ENCODE measurements around the gene PPEF1. TPM values are rescaled to one million over a fixed set of nuclear protein-coding genes. Genes with fewer than 3 reads are reported as not detected.

Gene PPEF1
- total RNA-seq, 4 donors from 2014 or later = 0.62 to 1.0 TPM; not detected in 2

- no peak for TF ChIP-seq POLR2A (IDR thresholded peaks at IDR 0.05)
- TF ChIP-seq CTCF (IDR thresholded peaks at IDR 0.05) = no peak
- H3K4me3 ChIP-seq (ENCODE audit: low read depth, poor library complexity, severe bottlenecking) = no peak overlapping the region
- no peak for DNase-seq (ENCODE audit: low spot score in 2 of 2)
- intact Hi-C loops (cut with DNase I; ENCODE audit: low total_unique reads) = no loop called here
- WGBS, 2 donors = 78 to 93% methylated on average over 2 to 3 of the region's 3 CpGs
Observed at GRCh38 chrX:18696653-18697052, 10.8 kb upstream of the PPEF1 start.

DNA sequence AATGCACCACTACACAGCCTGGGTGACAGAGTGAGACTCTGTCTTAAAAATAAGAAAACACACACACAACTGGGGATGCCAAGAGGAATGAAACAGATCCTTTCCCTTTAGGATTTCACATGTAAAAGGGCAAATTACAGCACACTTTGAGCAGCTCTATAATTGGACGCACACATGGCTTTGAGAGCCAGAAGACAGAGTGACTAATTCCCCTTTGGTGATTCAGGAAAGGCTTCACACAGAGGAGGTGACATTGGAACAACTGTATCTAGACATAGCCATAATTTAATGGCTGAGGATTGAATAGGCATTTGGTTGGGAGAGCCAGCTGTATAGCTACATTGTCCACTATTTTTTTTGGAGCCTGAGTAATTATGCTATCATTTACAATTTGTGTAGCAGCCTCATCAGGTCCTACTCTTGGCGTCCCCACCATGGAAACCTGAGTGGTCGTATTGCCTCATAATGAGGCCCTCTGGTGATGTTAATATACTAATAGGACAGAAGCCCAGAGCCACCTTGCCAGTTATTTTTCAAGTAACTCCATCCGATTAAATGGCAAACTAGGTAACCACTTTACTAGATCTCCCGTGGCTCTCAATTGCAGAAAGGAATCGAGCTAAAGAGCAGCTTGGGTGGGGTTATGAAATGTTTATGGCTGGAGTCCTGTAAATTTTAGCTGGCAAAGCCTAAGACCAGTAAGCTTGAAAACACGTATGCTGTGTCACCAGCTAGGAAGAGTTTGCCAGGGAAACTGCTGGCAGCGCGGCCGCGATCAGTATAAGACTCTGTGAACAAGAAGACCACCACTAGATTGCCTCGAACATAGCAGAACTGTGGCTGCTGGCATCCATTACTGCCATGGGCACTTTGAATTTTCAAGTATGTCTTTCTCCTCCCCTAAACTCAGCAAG, 8.5 kb upstream of the PPEF1 start:
- no peak for DNase-seq (ENCODE audit: low spot score in 2 of 2)
- no peak overlapping the region for H3K4me3 ChIP-seq (ENCODE audit: low read depth, poor library complexity, severe bottlenecking)
- intact Hi-C loops (cut with DNase I; ENCODE audit: low total_unique reads) = no loop called here
- TF ChIP-seq CTCF (IDR thresholded peaks at IDR 0.05) = no peak
- TF ChIP-seq POLR2A (IDR thresholded peaks at IDR 0.05) = no peak
- WGBS, 2 donors = 56 to 70% methylated on average over 12 of the region's 12 CpGs

- intact Hi-C loops (cut with DNase I; ENCODE audit: low total_unique reads) = no loop called here
- no peak overlapping the region for H3K4me3 ChIP-seq (ENCODE audit: low read depth, poor library complexity, severe bottlenecking)
- no peak for DNase-seq (ENCODE audit: low spot score in 2 of 2)
- 67 to 76% methylated on average over 5 of the region's 5 CpGs for WGBS, 2 donors
- no peak for TF ChIP-seq CTCF (IDR thresholded peaks at IDR 0.05)
- TF ChIP-seq POLR2A (IDR thresholded peaks at IDR 0.05) = no peak
Observed at GRCh38 chrX:18701621-18702361, 5.7 kb upstream of the PPEF1 start.

DNA sequence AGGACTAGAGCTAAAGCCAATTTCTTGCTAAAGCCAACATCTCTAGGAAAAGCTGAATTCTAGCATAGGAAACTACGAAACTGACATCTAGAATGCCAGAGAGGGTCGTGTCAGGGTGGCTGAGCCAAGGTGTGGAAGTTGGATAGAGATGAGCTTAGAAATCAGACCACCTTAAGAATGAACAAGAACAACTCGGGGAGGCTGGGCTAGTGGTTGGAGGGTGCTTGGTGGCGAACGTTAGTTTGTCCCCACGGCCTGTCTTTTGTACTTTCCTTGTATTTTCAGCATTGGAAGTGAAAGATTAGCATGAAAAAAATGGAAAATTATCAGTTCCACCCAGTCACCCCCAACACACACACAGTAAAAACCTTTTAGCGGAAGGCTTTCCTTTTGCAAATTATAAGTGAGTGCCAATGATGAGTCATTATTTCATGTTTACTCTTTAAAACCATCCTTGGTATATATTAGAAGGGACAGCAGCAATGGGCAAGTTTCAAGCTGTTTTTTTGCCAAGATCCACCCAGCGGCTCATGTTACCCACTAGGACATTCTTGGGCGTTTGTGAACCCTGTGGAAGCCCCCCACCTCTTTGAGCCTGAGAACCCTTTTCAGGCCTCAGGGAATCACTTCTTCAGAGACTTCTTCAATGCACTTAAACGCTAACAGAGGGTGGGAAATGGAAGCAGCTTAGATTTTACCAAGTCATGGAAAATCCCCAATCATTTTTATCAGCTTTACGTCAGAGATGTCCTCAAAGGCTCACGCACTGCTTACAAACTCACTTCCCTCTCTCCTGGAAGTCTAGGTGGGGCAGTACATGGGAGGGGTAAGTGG, 4.9 kb upstream of the PPEF1 start:
- no peak overlapping the region for H3K4me3 ChIP-seq (ENCODE audit: low read depth, poor library complexity, severe bottlenecking)
- no peak for TF ChIP-seq CTCF (IDR thresholded peaks at IDR 0.05)
- no peak for TF ChIP-seq POLR2A (IDR thresholded peaks at IDR 0.05)
- WGBS, 2 donors = 41 to 56% methylated on average over 12 of the region's 12 CpGs
- intact Hi-C loops (cut with DNase I; ENCODE audit: low total_unique reads) = no loop called here
- DNase-seq (ENCODE audit: low spot score in 2 of 2) = no peak

- intact Hi-C loops (cut with DNase I; ENCODE audit: low total_unique reads) = no loop called here
- H3K4me3 ChIP-seq (ENCODE audit: low read depth, poor library complexity, severe bottlenecking) = no peak overlapping the region
- 91 to 92% methylated on average over 3 of the region's 3 CpGs for WGBS, 2 donors
- no peak for DNase-seq (ENCODE audit: low spot score in 2 of 2)
- no peak for TF ChIP-seq POLR2A (IDR thresholded peaks at IDR 0.05)
- TF ChIP-seq CTCF (IDR thresholded peaks at IDR 0.05) = no peak
Observed at GRCh38 chrX:18709833-18710232, 2.4 kb downstream of the PPEF1 start.

Measured in lower leg skin (tissue), 4 donors.